PFSK-1 (cell line): ENCODE results near the gene PML.

Experiments
- POLR2AphosphoS5 ChIP-seq: IDR thresholded peaks from 2 replicates; pipeline ENCODE4 v1.6.1; 2012; ENCODE audit warnings: low read depth, mild to moderate bottlenecking, control low read depth, low read length, moderate library complexity
- SIN3A ChIP-seq: IDR thresholded peaks from 2 replicates; pipeline ENCODE4 v1.6.1; 2012; ENCODE audit warnings: mild to moderate bottlenecking, low read length, moderate library complexity, borderline replicate concordance; ENCODE audit not compliant: insufficient read depth

GRCh38 chr15:73952171-73952912 lies 42.2 kb upstream of the PML start:
- TF ChIP-seq SIN3A (no peak), POLR2AphosphoS5 (no peak)
